HCT116 (cell line): ENCODE results near the gene MCRIP1.

ENCODE experiments used
- JUND ChIP-seq: IDR thresholded peaks from 2 replicates; pipeline ENCODE4 v1.6.1; 2012
- POLR2A ChIP-seq: IDR thresholded peaks from 2 replicates; pipeline ENCODE4 v1.7.0; 2011; ENCODE audit warnings: borderline replicate concordance; ENCODE audit not compliant: insufficient read depth, insufficient read length; ENCODE audit errors: extremely low read depth

DNA sequence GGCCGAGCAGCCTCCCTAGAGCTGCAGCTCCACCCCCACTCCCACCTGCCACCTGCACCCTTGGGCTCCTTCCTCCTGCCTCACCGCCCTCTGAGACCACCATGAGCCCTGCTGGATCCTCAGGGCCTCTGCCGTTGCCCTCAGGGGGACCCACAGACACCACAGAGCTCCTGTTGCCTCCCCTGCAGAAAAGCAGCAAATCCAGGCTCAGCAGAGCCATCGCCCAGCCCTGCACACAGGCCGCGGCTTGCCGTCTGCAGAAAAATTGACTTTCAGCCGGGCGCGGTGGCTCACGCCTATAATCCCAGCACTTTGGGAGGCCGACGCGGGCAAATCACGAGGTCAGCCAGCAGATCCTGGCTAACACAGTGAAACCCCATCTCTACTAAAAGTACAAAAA is 8.8 kb upstream of the MCRIP1 start:
- no peak for TF ChIP-seq JUND
- TF ChIP-seq POLR2A = no peak
